Ureter (tissue), 1 donor: ENCODE data around the gene ABHD17C. TPM values are rescaled to one million over a fixed set of nuclear protein-coding genes. Genes with fewer than 3 reads are reported as not detected.

Source experiments
- DNase-seq: peaks from one replicate; pipeline ENCODE4 v3.0.0-alpha.2; 2020; ENCODE audit warnings: low spot score
- total RNA-seq: library from RNA; stranded (reverse); gene quantifications from one replicate; pipeline ENCODE4 v1.2.4, GENCODE V29; 2023
- donor health status: DM: yes; HTN: yes; CAD: no.

The ABHD17C gene
- total RNA-seq, 1 donor from 2014 or later, result 33.4 TPM

DNA sequence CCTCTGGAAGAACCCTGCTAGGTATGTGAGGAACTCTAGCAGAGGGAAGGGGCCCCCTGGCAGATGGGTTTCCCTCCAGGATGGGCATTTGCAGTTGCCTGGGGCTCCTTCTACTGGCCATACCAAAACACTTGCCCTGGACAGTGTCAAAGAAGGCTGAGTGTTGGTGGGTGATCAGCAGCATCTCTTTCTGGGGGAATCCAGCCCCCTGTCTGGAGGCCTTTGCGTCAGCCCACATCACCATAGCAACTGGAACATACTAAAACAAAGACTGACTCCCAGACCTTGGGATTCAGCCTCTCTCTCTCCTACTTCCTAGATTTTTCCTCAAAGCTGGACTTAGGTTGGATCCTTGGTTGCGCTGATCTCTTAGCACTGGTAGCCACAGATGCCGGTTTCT, 92.2 kb downstream of the ABHD17C start:
- DNase-seq, result no peak

- DNase-seq, result no peak
Observed at GRCh38 chr15:80788536-80788935, 93.4 kb downstream of the ABHD17C start.

GRCh38 chr15:80789296-80789695, 94.2 kb downstream of the ABHD17C start:
- DNase-seq, result no peak

- no peak for DNase-seq
Observed at GRCh38 chr15:80789796-80790195, 94.7 kb downstream of the ABHD17C start.

DNA sequence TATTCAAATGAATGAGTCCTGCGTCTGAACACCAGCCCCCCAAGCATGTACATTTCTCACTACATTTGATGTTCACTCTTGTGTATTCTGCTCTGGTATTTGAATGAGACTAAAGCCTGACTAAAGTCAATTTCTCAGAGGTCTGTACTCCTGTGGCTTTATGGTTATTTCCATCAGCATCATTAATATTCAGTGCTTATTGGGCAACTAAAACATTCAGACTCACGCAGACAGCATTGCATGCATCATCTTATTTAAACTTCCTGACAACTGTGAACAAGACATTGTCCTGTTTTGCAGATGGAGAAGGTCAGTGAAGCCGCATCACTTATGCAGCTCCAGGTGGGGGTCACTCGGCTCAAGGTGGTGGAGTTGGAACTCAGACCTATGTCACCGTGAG, 95.1 kb downstream of the ABHD17C start:
- DNase-seq, result no peak

DNA sequence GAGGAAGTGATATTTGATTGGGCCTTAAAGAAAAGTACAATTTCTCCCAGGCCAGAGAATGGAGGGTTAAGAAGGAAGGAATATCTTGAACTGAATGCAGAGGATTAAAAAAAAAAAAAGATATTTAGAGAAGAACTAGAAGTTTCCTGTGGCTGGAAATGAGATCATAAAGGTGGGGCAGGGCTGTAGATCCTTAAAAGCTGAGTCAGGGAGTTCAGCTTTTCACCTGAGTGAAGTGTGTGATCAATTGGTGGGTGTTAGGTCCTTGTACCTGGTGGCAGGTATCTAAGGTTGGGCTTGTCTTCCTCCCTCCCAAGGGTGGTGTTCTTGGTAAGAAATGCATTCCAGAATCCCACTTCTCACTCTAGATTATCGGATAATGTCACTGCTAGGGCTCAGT, 95.9 kb downstream of the ABHD17C start:
- no peak for DNase-seq

- no peak for DNase-seq
Observed at GRCh38 chr15:80796407-80796806, 101.3 kb downstream of the ABHD17C start.

GRCh38 chr15:80798911-80799310, 103.8 kb downstream of the ABHD17C start:
- DNase-seq, result no peak

- no peak for DNase-seq
Observed at GRCh38 chr15:80800067-80800466, 105.0 kb downstream of the ABHD17C start.

GRCh38 chr15:80801891-80802680, 107.0 kb downstream of the ABHD17C start:
- DNase-seq, result no peak

DNA sequence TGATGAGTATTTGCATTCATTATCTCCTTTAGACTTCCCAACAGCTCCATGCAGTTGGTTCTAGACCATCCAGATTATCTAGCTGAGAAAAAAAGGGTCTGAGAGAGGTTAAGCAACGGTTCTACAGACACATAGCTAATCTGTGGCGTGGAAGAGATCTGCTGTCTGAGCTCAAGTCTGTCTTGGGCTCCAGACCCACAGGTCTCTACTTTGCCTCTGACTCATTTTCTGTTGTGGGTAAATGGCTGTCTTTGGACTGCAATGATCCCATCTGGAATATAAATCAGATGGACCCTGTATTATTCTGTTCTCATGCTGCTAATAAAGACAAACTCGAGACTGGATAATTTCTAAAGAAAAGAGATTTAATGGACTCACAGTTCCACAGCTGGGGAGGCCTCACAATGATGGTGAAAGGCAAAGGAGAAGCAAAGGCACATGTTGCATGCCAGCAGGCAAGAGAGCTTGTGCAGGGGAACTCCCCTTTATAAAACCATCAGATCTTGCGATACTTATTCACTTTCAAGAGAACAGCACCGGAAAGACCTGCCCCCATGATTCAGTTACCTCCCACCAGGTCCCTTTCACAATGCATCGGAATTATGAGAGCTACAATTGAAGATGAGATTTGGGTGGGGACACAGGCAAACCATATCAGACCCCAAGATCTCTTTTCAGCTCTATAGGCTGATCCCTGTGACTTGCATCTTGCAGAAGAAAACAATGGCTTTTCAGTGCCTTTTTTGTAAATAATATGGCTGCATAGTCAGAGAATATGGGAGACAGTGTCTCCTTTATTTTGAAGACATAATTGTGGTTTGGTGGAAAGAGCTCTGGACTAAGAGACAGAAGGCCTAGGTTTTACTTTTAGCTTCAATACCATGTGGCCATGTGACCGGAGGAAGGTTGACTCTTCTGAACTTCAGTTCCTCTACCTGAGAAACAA, 108.7 kb downstream of the ABHD17C start:
- no peak for DNase-seq

GRCh38 chr15:80804970-80805495, 109.9 kb downstream of the ABHD17C start:
- DNase-seq, result peak; percentile 48

Other genes with a start within 250 kb of the ABHD17C start
- gene CEMIP, start 84.1 kb downstream of the ABHD17C start, total RNA-seq, result 0.23 TPM